GM19438 (cell line): ENCODE measurements around the gene DYNC1I1.

Source experiments
- ATAC-seq: cut with Tn5 transposase; IDR thresholded peaks from one replicate; pipeline ENCODE4 v1.9.1; 2021; ENCODE audit warnings: low read depth; ENCODE audit not compliant: unreplicated experiment

Gene DYNC1I1

DNA sequence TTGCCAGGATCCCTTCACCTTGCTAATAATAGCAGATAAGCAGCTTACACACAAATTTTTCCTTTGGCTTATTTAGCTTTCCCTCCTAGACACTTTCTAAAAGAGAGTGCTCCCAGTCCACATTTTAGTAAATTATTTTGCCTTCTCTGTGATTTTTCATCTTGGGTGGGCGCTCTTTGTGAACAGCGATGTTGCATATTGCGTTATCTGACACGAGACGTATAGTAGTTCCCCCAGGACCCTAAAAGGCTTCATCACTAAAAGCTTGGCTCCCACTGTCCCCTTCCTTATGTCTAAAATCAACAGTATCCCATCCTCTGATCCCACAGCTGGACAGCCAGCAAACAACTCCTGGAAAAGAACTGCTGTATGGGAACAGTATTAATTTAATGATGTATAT lies 232.9 kb downstream of the DYNC1I1 start:
- ATAC-seq, result no peak

DNA sequence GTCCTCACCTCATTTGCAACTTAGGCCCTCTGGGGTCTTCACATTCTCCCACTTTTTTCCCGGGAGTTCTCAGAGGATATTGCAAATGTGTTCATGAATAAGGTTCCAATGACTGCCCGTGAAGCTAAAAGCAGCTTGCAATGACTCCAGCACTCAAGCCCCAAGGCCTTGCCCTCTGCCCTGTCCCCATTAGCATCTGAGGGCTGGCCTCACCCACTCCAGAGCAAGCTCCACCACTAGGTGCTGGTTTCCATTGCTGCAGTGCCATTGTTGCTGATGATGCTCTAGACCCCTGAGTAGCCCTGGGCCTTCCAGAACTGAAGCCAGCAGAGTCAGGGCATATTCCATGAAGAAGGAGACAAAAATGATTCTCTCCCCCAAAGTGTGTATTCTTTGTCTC lies 236.8 kb downstream of the DYNC1I1 start:
- ATAC-seq, result no peak

DNA sequence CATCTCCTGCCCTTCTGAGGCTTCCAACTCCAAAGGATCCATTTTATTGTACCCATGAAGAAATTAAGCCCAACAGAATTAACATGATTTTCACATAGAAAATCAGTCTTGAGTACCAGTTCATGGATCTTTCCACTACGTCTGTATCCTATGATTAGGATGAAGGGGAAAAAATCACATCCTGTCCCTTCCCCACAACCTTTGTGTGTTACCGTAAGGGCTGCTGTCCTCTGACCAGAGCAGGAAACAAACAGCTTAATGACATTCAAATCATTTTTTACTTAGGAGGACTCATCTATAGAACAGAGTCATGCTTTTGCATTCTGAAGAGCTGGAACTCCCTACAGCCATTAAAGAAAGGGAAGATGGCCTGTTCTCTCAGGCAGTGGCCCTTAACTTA lies 241.5 kb downstream of the DYNC1I1 start:
- no peak for ATAC-seq

DNA sequence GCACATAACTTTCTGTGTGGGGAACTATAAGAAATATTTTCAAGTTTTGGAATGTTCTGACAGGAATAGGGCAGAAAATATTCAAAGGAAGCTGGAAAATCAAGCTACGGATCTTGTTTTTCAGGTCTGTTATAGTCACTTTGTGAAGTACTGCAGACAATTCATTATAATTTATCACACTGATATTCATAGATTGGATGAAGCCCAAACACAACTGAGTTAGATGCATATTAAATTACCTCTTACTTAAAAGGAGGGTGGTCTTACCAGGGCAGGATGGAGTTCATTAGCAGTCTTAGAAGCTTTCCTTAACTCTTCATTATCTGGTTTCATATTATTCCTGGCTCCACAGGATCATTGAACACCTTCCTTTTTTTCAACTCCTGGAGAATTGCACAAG lies 242.3 kb downstream of the DYNC1I1 start:
- no peak for ATAC-seq

DNA sequence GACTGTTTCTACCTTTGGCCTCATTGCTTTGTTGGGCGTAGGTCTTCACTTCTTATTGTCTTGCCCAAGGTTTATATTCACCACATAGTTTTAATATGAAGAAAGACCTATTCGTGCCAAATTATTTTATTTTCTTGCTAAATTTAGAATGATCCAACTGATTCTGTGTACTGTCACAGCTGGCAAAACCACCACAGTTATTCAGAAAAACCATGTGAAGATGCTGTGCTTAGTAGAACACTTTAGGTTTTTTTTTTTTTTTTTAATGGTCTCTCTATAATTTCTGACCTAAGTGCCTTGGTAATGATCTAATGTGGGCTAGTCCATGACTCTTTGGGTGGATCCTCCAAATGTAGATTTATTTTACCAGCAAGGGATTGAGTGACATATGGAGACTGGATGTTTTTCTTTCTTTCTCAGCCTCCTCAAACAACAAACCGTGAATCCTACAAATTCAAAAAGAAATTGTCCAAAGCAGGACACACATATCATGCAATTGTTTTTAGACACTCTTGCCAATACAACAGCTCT lies 243.8 kb downstream of the DYNC1I1 start:
- no peak for ATAC-seq

DNA sequence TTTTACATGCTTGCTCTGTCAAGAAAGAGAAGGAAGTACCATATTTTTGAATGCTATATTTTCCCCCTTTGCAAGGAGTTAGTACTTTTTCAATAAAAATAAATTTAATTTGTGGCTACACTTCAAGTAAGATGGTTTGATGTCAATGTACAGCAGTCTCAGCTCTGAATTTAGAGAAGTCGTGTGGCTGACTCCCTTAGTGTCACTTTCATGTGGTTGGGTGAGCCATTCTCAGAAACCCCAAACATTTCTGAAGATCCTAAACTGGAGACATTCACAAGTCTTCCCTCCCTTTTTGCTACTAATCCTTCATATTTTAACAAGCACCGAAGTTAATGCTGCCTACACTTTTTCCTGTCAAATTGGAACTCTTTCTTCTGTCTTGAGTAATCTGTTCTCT lies 244.4 kb downstream of the DYNC1I1 start:
- ATAC-seq, result no peak

DNA sequence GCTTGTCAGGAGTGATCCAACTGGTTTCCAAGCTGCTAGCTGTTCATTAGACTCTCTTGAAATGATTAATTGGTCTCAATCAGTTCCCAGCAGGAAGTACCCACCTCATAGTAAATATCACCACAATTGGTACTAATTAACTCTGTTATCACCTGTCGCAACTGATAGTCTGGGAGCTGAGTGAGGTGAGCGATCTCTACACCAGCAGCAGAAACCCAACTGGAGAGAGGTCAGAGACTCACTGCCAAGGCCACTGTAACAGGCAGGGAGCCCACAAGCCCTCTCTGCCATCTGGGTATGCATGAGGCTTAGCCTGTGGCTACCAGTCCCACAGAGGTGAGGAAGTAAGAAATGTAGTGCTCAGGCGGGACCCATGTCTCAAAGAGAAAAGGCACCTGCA lies 245.5 kb downstream of the DYNC1I1 start:
- no peak for ATAC-seq

DNA sequence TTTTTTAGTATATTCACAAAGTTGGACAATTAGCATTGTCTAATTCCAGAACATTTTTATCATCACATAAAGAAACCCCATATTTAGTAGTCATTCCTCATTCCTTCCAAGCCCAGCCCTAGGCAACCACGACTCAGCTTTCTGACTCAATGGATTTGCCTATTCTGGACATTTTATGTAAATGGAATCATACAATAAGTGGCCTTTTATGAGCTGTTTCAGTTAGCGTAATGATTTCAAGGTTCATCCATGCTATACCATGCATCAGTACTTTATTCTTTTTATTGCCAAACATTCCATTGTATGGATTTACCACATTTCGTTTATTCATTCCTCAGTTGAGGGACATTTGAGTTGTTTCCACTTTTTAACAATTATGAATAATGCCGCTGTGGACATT lies 249.2 kb downstream of the DYNC1I1 start:
- no peak for ATAC-seq

DNA sequence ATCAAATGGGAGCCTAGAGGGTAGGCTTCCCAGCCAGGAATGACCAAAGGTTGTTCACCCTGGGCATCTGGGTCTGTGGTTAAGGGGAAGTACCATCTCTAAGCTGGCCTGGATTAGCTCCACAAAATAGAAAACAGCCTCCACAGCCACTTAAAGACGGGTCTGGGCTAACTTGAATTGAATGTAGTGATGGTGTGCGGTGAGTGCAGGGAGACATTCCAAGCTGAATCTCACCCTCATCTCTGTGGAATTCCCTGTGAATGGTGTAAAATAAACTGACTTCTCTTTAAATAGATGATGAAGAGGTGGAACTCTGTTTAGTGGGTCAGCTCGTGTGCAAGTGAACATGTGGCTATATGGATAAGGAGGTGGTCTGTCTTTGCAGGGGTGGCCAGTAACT lies 251.0 kb downstream of the DYNC1I1 start:
- no peak for ATAC-seq

DNA sequence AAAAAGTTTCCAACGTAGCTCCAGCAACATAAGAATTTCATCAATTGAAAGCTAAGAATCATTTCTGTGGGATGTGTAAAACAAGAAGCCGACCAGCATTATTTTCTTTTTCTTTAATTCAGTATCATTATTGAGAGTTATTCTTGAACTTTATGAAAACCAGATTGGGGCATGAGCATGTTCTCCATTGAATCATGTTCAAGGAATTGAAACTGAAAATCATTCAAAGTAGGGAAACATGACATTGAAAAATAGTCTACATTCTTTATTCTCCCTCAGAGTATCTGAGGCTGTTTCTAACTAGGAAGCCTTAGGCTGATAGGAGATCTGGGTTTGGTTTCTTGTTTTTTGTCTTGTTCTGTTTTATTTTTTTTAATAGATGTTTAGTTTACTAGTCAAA lies 253.7 kb downstream of the DYNC1I1 start:
- ATAC-seq, result no peak

DNA sequence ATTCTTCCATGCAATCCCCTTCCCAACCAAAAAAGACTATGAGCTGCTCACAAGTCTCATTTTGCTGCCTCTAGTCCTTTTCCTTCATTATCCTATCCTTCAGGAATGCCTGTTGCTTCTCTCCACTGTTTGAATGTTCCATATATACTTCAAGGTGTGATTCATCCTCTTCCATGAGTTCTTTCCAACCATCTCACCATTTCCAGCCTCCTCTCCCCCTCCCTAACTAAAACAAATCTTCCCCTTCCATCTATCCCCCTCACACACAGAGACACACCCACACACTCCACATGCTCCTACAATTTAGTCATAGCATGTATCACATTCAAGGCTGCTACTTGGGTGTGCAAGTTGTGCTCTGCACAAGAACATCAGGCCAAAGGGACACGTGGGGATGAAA lies 254.3 kb downstream of the DYNC1I1 start:
- ATAC-seq, result no peak

DNA sequence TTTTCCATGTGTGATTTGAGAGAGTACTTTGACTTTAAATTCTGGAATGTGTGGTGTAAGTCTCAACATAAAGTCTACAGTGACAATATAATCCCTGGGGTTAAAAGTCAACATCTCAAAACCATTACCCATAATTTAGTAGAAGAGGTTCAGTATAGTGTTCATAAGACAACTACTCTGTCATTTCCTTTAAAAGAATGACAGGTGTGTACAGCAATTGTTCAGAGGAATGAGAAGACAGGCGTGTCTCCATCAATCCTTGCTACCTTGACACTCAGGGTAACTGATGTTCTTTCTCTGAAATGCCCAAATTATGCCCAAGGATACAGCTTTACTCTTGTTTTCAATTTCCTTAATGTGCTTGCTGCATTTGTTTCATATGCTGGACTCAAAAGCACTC lies 256.4 kb downstream of the DYNC1I1 start:
- ATAC-seq, result no peak

DNA sequence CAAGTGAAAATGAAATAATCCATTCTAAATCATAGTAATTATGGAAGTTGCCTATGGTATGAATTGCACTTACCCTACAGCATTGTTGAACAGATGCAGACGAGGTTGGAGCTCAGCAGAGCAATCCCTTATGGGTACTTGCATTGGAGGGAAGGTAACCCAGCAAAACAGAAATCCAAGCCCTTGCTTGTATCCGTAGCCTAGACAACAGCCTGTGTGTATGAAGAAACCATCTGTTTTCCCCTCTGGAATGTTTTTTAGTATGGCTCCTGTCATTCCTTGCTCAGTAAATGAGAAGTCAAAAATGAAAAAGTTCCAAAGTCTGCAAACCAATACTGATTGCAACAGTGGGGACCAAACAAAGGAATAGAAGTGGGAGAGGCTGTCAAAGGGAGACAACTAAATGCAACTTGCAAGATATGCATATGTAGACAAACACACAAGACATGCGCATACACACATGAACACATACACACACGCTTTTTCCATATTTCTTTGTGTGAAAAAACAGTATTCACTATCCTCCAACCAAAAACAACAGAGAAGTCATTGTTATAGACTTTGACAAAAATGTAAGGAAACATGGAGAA lies 260.8 kb downstream of the DYNC1I1 start:
- no peak for ATAC-seq

DNA sequence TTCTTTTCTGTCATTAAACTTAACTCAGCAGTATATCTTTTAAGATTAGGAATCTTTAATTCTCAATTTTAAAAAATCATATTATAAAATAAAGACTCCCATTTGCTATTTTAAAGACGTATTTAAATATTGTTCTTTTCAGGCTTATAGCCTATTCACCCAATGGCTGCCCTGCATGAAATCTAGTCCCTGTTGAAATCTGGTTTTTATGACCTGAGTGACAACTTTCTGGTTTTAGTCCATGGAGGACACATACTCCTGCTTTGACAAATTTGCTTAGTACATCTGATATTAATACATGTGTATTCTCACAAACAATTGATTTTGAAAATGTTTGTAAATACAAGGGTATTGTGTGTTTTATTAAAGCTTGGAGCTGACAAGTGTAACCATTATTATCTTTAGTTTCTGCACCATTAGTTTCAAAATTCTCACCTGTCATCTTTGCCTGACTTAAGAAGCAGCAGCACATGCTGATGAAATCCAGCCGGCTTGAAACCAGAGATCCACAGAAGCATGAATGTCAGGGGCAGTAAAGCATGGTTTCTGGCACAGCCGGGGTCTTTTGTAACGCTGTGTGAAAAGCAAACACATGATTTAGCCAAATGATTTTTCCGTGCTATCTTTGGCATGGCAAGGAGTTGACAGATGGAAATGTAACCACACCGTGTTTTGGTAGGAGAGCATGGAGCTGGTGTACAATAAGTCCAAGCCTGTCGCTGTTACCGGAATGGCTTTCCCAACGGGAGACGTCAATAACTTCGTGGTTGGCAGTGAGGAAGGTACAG lies 262.8 kb downstream of the DYNC1I1 start:
- ATAC-seq, result no peak

DNA sequence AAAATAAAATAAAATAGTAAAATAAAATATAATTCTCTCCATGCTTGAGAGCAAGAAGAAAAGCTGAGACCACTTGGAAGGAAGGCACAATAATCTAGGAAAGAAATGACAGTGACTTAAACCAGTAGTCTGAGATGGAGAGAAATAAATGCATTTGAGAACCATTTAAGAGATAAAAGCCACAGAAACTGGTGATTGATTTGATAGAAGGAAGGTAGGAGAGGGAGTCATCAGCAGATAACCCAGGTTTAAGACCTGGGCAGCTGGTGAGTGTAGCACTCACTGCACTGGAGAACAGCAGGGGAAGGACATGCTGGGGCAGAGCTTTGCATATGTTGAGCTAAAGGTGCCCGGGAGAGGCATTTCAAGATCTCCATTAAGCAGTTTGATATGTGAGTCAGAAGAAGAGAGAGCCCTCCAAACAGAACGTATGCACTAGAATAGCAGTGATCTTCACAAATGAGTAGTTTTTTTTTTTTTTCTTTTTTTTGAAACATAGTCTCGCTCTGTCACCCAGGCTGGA lies 268.0 kb downstream of the DYNC1I1 start:
- no peak for ATAC-seq

DNA sequence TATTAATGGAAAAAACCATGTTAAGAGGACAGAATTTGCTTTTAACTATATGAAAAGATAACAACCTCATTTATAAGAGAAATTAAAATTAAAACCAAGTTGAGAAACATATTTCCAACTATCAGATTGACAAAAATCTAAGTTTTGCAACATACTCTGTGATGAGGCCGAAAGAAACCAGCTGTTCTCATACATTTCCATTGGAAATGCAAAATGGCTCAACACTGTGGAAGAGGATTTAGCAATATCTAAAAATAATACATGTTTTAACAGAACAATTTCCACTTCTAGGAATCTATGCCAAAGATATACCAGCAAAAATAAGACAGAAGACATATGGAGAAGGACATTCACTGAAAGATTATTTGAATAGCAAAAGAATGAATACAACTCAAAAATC lies 268.8 kb downstream of the DYNC1I1 start:
- no peak for ATAC-seq

DNA sequence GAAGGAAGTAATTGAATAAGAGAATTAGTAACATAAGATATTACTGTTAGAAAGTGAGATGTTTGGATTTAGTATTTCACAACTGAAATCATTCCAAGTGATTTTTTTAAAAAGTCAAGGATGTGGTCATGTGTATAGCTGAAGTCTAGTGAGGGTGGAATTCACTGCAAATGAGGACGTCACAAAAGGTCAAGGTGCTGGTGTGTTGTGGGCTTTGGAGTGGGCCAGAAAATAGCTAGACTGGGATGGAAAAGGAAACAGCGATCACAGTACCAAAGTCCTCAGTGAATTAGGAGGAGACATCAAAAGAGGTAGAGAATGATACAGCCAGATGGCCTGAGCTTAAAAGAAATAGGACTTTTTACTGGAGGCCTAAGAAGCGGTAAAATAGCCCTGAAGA lies 272.8 kb downstream of the DYNC1I1 start:
- no peak for ATAC-seq

DNA sequence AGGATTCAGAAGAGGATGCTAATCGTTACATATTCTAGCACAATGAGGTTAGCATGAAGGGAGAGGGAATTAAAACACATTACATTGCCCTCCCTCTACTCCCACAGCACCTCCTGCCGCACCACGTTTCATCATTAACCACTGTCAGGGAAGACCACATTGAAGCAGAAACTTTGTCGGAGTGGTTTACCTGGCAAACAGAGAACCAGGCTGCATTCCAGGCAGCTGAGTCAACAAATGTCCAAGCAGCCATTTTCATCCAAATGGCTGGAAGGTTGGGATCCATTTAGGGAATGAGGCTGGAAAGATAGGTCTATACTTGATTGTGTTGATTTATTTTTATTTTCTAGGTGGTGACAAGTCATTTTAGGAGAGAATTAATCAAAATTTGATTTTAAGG lies 273.6 kb downstream of the DYNC1I1 start:
- ATAC-seq, result no peak

DNA sequence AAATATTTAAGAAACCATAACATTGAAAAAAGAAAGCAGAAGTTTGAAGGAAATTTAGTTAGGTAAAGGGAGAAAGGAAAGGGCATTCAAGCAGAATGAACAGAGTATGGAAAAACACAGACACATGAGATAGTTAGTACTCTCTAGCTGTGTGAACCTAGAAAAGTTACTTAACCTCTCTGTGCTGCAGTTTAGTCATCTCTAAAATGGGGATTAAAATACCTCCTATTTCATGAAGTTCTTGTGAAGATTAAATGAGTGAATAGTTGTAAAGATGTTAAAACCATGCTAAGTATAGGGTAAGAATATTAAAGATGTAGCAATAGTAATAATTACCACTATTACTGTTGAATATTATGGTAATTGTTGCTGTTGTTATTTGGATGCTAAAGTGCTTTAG lies 279.9 kb downstream of the DYNC1I1 start:
- ATAC-seq, result no peak

DNA sequence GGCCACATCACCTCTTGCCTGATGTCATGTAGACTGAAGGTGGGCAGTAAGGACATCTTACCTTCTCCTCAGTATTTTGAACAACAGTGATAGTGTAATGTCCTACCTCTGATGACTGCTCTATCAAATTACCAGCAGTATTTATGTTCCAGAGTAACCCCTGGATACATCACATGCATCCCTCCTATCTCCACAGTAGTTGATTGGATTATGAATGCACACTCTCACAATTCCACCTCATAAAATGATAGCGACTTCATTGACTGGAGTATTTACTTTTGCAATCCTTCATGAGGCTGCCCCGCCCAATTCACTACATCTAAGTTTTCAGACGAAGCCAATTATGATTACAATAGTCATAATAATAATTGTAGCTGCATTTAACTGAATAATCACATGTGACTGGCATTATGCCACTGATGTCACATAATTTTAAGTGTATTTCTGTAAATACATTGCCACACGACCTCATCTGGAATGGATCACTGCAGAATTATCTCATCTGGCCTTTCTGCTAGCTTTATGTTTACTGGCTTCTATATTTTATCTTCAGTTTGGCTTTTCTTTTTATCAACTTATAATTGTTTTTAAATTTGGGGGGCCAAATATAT lies 280.6 kb downstream of the DYNC1I1 start:
- no peak for ATAC-seq

DNA sequence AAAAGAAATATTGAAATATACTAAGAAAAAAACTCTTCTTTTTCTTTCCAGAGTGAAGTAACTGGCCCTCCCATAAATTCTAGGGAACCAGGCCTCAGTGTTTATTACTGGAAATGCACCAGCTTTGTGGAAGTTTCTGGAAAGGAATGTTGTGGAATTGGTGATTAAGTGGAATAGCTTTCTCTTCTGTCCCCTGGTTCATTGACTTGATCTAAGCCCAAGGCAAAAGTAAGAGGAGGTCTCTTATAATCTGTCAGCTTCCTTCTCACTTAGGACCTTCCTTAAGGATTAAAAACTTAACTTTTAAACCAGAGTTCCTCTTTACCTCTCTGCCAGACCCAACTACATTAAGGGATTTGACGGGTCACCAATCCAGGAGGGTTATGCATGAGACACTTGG lies 283.4 kb downstream of the DYNC1I1 start:
- ATAC-seq, result no peak

DNA sequence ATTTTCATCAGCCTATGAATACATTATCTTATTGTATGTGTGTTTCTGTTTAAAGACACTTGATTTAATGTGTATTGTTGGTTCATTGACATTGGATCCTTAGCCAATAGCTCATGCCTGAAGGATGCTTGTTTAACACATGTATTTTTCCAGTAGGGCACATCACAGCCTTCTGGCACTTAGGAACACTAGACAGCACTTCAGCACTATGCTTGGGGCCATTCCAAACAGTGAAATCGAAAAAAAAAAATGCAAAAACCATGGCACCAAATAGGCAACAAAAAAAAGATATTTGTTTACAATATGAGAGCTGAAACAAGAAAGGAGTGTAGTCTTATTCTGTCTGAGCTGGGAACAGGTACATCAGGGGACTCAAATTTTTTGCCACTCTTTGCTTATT lies 286.7 kb downstream of the DYNC1I1 start:
- ATAC-seq, result no peak
